ENCODE measurements around the gene SLC34A2.

Gene SLC34A2

DNA sequence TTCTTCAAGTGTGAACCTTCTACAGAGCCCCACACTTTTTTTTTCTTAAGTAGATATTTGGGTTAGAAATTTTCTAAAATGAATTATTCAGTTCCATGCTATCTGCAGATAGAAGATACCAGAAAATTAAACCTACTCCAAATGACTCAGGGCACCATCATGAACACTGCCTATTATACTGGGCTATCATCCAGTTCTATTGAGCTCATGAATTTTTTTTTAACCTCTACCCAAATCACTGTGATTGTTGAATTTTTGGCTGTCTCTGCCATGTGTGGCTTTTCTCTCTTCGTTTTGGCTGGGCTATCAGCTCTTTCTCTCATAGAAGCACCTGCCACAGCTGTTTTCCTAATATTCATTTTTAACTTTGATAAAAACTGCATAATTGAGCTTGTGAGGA lies 31.0 kb upstream of the SLC34A2 start:
- TF ChIP-seq ZFX (IDR thresholded peaks at IDR 0.05; ENCODE audit: borderline replicate concordance) = no peak
- TF ChIP-seq, protein P1, sequence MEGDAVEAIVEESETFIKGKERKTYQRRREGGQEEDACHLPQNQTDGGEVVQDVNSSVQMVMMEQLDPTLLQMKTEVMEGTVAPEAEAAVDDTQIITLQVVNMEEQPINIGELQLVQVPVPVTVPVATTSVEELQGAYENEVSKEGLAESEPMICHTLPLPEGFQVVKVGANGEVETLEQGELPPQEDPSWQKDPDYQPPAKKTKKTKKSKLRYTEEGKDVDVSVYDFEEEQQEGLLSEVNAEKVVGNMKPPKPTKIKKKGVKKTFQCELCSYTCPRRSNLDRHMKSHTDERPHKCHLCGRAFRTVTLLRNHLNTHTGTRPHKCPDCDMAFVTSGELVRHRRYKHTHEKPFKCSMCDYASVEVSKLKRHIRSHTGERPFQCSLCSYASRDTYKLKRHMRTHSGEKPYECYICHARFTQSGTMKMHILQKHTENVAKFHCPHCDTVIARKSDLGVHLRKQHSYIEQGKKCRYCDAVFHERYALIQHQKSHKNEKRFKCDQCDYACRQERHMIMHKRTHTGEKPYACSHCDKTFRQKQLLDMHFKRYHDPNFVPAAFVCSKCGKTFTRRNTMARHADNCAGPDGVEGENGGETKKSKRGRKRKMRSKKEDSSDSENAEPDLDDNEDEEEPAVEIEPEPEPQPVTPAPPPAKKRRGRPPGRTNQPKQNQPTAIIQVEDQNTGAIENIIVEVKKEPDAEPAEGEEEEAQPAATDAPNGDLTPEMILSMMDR (IDR thresholded peaks at IDR 0.05) = no peak
- H3K27ac ChIP-seq = no peak overlapping the region

DNA sequence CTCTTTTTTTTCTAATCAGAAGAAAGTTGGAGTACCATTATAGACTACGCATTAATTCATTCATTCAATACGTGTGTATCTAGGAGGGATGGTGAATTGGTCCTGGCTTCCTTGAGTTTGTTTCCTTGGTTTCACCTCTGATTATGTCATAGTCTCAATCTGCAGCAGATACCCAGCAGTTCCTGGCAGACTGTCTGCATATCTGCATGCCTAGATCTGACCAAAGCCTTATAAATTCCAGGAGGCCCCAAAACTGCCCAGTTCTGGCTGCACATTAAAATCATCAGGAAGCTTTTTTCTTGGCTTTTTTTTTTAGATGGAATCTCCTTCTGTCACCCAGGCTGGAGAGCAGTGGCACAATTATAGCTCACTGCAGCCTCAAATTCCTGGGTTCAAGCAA lies 27.2 kb upstream of the SLC34A2 start:
- no peak overlapping the region for H3K27ac ChIP-seq
- no peak for TF ChIP-seq ZFX (IDR thresholded peaks at IDR 0.05; ENCODE audit: borderline replicate concordance)
- TF ChIP-seq, protein P1 (IDR thresholded peaks at IDR 0.05) = no peak

DNA sequence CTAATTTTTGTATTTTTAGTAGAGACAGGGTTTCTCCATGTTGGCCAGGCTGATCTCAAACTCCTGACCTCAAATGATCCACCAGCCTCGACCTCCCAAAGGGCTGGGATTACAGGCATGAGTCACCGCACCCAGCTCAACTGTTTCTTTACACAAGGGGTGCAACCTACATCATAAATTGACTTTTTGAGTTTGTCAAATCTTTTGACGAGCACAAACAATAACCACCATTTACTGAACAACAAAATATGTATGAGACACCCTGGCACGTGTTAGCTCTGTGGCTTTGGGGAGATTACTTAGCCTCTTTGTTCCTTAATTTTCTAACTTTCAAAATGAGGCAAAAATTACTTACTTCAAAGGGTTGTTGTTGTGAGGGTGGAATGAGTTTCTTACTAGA lies 23.5 kb upstream of the SLC34A2 start:
- TF ChIP-seq ZFX (IDR thresholded peaks at IDR 0.05; ENCODE audit: borderline replicate concordance) = no peak
- TF ChIP-seq, protein P1 (IDR thresholded peaks at IDR 0.05) = no peak
- no peak overlapping the region for H3K27ac ChIP-seq

DNA sequence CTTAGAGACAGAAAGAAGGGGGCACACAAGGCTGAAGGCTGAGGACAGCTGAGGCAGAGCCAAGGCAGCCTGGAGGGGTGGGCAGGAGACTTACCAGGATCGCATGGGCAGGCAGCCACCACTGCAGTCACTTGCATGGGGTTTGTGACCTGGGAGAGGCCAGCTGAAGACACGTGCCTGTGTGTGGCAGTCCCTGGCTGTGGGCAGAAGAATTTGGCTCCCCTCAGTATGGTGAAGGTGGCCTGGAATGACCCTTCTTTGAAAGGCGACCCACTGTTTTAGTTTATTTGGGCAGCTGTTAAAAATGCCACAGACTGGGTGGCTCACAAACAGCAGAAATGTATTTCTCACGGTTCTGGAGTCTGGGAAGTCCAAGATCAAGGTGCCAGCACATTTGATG lies 22.1 kb upstream of the SLC34A2 start:
- no peak for TF ChIP-seq ZFX (IDR thresholded peaks at IDR 0.05; ENCODE audit: borderline replicate concordance)
- TF ChIP-seq, protein P1 (IDR thresholded peaks at IDR 0.05) = no peak

GRCh38 chr4:25635501-25635900 lies 20.1 kb upstream of the SLC34A2 start:
- no peak overlapping the region for H3K27ac ChIP-seq
- TF ChIP-seq ZFX (IDR thresholded peaks at IDR 0.05; ENCODE audit: borderline replicate concordance) = no peak
- TF ChIP-seq, protein P1 (IDR thresholded peaks at IDR 0.05) = no peak

More for the DNA sequence above, 22.1 kb upstream of the SLC34A2 start:
- no peak overlapping the region for H3K27ac ChIP-seq

DNA sequence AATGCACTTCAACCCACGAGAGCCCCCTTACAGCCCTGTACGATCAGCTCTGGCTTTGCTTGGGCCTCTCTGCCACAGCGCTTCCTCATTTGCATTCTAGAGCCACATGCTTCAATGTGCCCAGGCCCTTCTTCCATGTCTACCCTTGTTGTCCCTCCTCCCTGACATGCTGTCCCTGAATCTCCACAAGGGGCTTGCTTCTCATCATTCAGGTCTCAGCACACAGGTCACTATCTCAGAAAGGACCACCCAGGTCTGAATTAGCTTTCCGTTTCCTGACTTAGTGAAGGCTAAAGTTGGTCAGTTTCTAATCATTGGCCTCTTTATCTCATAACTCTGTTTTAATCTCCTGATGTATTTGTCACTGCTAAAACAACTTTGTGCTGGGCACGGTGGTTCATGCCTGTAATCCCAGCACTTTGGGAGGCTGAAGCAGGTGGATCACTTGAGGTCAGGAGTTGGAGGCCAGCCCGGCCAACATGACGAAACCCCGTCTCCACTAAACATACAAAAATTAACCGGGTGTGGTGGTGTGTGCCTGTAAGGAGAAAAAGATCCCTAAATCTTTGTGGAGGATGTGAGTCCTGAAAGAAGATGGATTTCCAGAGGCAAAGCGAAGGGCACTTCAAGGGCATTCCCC lies 17.9 kb upstream of the SLC34A2 start:
- no peak overlapping the region for H3K27ac ChIP-seq
- TF ChIP-seq, protein P1 (IDR thresholded peaks at IDR 0.05) = no peak
- TF ChIP-seq ZFX (IDR thresholded peaks at IDR 0.05; ENCODE audit: borderline replicate concordance) = no peak

DNA sequence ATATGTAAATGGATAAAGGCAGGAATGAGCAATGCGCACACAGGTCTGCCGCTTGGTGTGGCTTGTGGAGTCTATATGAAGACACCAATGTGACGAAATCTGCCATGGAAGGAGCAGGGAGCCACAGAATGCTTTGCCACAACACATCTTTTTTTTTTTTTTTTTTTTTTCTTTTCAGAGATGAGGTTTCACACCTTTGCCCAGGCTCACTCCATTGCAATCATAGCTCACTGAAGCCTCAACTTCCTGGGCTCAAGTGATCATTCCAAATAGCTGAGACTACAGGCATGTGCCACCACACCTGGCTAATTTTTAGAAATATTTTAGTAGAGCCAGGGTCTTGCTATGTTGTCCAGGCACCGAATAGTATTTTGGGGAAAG lies 17.4 kb upstream of the SLC34A2 start:
- TF ChIP-seq, protein P1 (IDR thresholded peaks at IDR 0.05) = no peak
- no peak for TF ChIP-seq ZFX (IDR thresholded peaks at IDR 0.05; ENCODE audit: borderline replicate concordance)

More for the DNA sequence above, 17.4 kb upstream of the SLC34A2 start:
- no peak overlapping the region for H3K27ac ChIP-seq
